Lower lobe of right lung (tissue), 2 donors: ENCODE data around the gene MET. TPM values are rescaled to one million over a fixed set of nuclear protein-coding genes. Genes with fewer than 3 reads are reported as not detected.

Experiments used
- ATAC-seq, 2 donors: fragments of 200-7000 bp; cut with Tn5 transposase; one replicate each; pipeline ENCODE4 v1.9.1; 2020 to 2022; ENCODE audit warnings: mild to moderate bottlenecking in 2 of 2, moderate library complexity in 2 of 2
- DNase-seq: peaks from one replicate; pipeline ENCODE4 v3.0.0-alpha.2; 2020
- H3K27ac ChIP-seq: fragments of 200-600 bp; one replicate; pipeline ENCODE4 v1.8.0; 2022
- H3K27me3 ChIP-seq: fragments of 200-600 bp; one replicate; pipeline ENCODE4 v1.8.0; 2022; ENCODE audit warnings: low read depth
- H3K36me3 ChIP-seq: fragments of 200-600 bp; one replicate; pipeline ENCODE4 v1.8.0; 2022; ENCODE audit warnings: mild to moderate bottlenecking
- H3K4me1 ChIP-seq: fragments of 200-600 bp; one replicate; pipeline ENCODE4 v1.8.0; 2022
- H3K4me3 ChIP-seq: fragments of 200-600 bp; one replicate; pipeline ENCODE4 v1.8.0; 2022; ENCODE audit warnings: mild to moderate bottlenecking
- H3K9me3 ChIP-seq: fragments of 200-600 bp; one replicate; pipeline ENCODE4 v1.8.0; 2022
- intact Hi-C: fragments of 100-400 bp; cut with DNase I; formaldehyde crosslinking; loops from one replicate; pipeline ENCODE4 v1.11.0; 2022
- total RNA-seq: library from RNA; stranded (reverse); fragmentation: NEBNext Ultra II Directional; extraction: Animal tissue kit (Norgen Biotek cat#: 25700); gene quantifications from one replicate; pipeline ENCODE4 v1.2.1, GENCODE V29; 2021
- TF ChIP-seq, protein P1 (sequence below): fragments of 200-600 bp; IDR thresholded peaks from one replicate; pipeline ENCODE4 v1.8.0; 2022; ENCODE audit warnings: antibody characterized with exemption, mild to moderate bottlenecking
- donor health status: DM: no; HTN: yes; CAD: no; lungs with severe emphysema.

Gene MET
- total RNA-seq, 1 donor from 2014 or later = 74.3 TPM

- H3K9me3 ChIP-seq = no peaks in the 10 kb centered on the region
- TF ChIP-seq, protein P1, sequence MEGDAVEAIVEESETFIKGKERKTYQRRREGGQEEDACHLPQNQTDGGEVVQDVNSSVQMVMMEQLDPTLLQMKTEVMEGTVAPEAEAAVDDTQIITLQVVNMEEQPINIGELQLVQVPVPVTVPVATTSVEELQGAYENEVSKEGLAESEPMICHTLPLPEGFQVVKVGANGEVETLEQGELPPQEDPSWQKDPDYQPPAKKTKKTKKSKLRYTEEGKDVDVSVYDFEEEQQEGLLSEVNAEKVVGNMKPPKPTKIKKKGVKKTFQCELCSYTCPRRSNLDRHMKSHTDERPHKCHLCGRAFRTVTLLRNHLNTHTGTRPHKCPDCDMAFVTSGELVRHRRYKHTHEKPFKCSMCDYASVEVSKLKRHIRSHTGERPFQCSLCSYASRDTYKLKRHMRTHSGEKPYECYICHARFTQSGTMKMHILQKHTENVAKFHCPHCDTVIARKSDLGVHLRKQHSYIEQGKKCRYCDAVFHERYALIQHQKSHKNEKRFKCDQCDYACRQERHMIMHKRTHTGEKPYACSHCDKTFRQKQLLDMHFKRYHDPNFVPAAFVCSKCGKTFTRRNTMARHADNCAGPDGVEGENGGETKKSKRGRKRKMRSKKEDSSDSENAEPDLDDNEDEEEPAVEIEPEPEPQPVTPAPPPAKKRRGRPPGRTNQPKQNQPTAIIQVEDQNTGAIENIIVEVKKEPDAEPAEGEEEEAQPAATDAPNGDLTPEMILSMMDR = no peak
- intact Hi-C loops = no loop called here
- DNase-seq (no peak), ATAC-seq (no peak)
- no peaks in the 10 kb centered on the region for H3K27me3 ChIP-seq
- no peak overlapping the region for H3K27ac ChIP-seq
- H3K36me3 ChIP-seq = peaks cover 9% of the 10 kb centered on the region
- H3K4me1 ChIP-seq = peaks cover 19% of the 10 kb centered on the region
- no peak overlapping the region for H3K4me3 ChIP-seq
Observed at GRCh38 chr7:116779931-116780330, 107.9 kb downstream of the MET start.

DNA sequence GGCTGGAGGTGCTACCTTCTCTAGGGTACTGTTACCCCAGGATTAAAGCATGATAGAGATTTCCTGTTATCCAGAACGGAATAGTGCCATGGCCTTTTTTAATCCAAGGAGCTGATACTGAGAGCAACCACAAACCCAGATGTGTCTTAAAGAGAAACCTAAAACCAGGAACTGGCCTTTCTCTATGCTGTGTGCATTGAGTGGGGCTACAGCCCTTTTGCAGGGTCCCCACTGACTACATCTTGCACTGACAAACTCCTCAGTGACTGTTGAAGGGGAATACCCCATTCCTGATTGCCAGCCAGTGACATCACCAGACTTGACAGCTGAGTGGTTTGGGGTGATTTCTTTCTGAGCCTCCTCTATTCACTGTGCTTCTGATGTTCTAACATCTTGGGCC is 108.5 kb downstream of the MET start:
- intact Hi-C loops = no loop called here
- TF ChIP-seq, protein P1 = no peak
- no peaks in the 10 kb centered on the region for H3K9me3 ChIP-seq
- no peak for DNase-seq
- no peak overlapping the region for H3K27ac ChIP-seq
- ATAC-seq = peak in 1 of 2 donors; percentile 14
- H3K36me3 ChIP-seq = peaks cover 9% of the 10 kb centered on the region
- H3K27me3 ChIP-seq = no peaks in the 10 kb centered on the region
- H3K4me3 ChIP-seq = no peak overlapping the region
- H3K4me1 ChIP-seq = peaks cover 19% of the 10 kb centered on the region

- H3K9me3 ChIP-seq = no peaks in the 10 kb centered on the region
- H3K27ac ChIP-seq = no peak overlapping the region
- H3K4me3 ChIP-seq = no peak overlapping the region
- TF ChIP-seq, protein P1 = no peak
- ATAC-seq (peak; percentile 85 to 86), DNase-seq (peak; percentile 48)
- intact Hi-C loops = no loop called here
- peaks cover 19% of the 10 kb centered on the region for H3K4me1 ChIP-seq
- H3K36me3 ChIP-seq = peaks cover 9% of the 10 kb centered on the region
- no peaks in the 10 kb centered on the region for H3K27me3 ChIP-seq
Observed at GRCh38 chr7:116780966-116781365, 109.0 kb downstream of the MET start.

- intact Hi-C loops = no loop called here
- Histone ChIP-seq H3K36me3 (peaks cover 9% of the 10 kb centered on the region), H3K4me1 (peaks cover 21% of the 10 kb centered on the region), H3K27ac (no peak overlapping the region), H3K4me3 (no peak overlapping the region), H3K9me3 (no peaks in the 10 kb centered on the region), H3K27me3 (no peaks in the 10 kb centered on the region)
- TF ChIP-seq, protein P1 = no peak
- DNase-seq = no peak
- ATAC-seq = no peak
Observed at GRCh38 chr7:116781584-116781983, 109.6 kb downstream of the MET start.

DNA sequence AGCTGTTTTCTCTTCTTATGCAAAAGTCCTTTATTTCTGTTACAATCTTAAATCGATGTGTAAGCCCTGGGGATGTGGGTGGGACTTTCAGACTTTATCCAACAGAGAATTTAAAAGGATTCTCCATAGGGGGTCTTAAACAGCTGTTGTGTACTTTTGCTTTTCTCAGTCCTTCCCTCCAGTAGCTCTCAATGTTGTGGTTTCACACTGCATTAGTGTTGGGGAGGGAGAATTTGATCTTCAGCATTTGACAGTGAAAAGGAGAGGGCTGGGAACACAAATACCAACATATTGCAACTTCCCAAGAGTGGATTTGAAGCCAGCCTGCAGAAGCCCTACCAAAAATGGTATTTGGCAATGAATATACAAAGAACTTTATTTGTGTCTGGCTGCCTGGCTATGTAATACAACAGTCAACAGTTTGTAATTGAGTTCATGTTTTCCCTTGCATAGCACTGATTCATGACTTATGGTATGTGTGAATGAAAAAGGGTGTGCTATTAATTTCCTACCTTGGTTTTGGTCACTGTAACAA is 110.2 kb downstream of the MET start:
- H3K27ac ChIP-seq = no peak overlapping the region
- no peaks in the 10 kb centered on the region for H3K27me3 ChIP-seq
- no peak for ATAC-seq
- H3K36me3 ChIP-seq = peaks cover 9% of the 10 kb centered on the region
- no peaks in the 10 kb centered on the region for H3K9me3 ChIP-seq
- no peak overlapping the region for H3K4me3 ChIP-seq
- DNase-seq = no peak
- TF ChIP-seq, protein P1 = no peak
- peaks cover 28% of the 10 kb centered on the region for H3K4me1 ChIP-seq
- intact Hi-C loops = no loop called here
